CD4-positive, alpha-beta memory T cell (primary cell): Measurements from ENCODE around the gene NLRP1. TPM values are rescaled to one million over a fixed set of nuclear protein-coding genes. Genes with fewer than 3 reads are reported as not detected.

Experiments
- CTCF ChIA-PET: fragments of 350-600 bp; sonication (Branson Sonifier 250); formaldehyde crosslinking; loops from one replicate; lab custom pipeline; 2021; ENCODE audit warnings: inconsistent platforms; ENCODE audit not compliant: partially characterized antibody; lab: Charles Lee
- POLR2A ChIA-PET: fragments of 350-600 bp; sonication (Branson Sonifier 250); formaldehyde crosslinking; loops from one replicate; lab custom pipeline; 2021; ENCODE audit not compliant: partially characterized antibody; lab: Charles Lee
- DNase-seq, 5 donors: peaks; one replicate each; pipeline versions ENCODE4 v3.0.0 to v3.0.0-alpha.2; 2020 to 2022; ENCODE audit warnings: mixed read lengths in 1 of 5
- H3K27ac ChIP-seq: one replicate; pipeline ENCODE4 v1.7.0; 2013; ENCODE audit warnings: low read depth, low read length
- H3K27me3 ChIP-seq: 2 replicates; pipeline ENCODE4 v1.7.0; 2013; ENCODE audit warnings: mild to moderate bottlenecking, low read length, moderate library complexity; ENCODE audit not compliant: insufficient read depth
- H3K36me3 ChIP-seq: 2 replicates; pipeline ENCODE4 v1.7.0; 2013; ENCODE audit warnings: mild to moderate bottlenecking, low read length, moderate library complexity; ENCODE audit not compliant: insufficient read depth
- H3K4me1 ChIP-seq: 2 replicates; pipeline ENCODE4 v1.7.0; 2013; ENCODE audit warnings: mild to moderate bottlenecking, low read length, moderate library complexity; ENCODE audit not compliant: insufficient read depth
- H3K4me3 ChIP-seq, 2 donors: one replicate each; pipeline ENCODE4 v1.7.0; 2013; ENCODE audit warnings: low read length in 2 of 2, mild to moderate bottlenecking in 1 of 2
- H3K9me3 ChIP-seq, 2 donors: one replicate each; pipeline ENCODE4 v1.7.0; 2013; ENCODE audit warnings: low read length in 2 of 2, control low read depth in 1 of 2; ENCODE audit not compliant: control insufficient read depth in 1 of 2
- H3K27ac Mint-ChIP-seq, 7 donors: one replicate each; pipeline ENCODE4 v1.8.0; 2020 to 2021; ENCODE audit warnings: mixed read lengths in 7 of 7, mild to moderate bottlenecking in 6 of 7, inconsistent platforms in 3 of 7, moderate library complexity in 3 of 7
- H3K27me3 Mint-ChIP-seq, 2 donors: one replicate each; pipeline ENCODE4 v1.8.0; 2020 to 2021; ENCODE audit warnings: mixed read lengths in 2 of 2
- H3K36me3 Mint-ChIP-seq, 2 donors: one replicate each; pipeline ENCODE4 v1.8.0; 2020 to 2021; ENCODE audit warnings: mixed read lengths in 2 of 2, inconsistent platforms in 1 of 2, mild to moderate bottlenecking in 1 of 2
- H3K4me1 Mint-ChIP-seq, 4 donors: one replicate each; pipeline ENCODE4 v1.8.0; 2020 to 2021; ENCODE audit warnings: mixed read lengths in 4 of 4, mild to moderate bottlenecking in 1 of 4
- H3K4me3 Mint-ChIP-seq, 8 donors: one replicate each; pipeline ENCODE4 v1.8.0; 2020 to 2021; ENCODE audit warnings: mixed read lengths in 8 of 8, mild to moderate bottlenecking in 7 of 8, moderate library complexity in 6 of 8, inconsistent platforms in 3 of 8
- H3K9me3 Mint-ChIP-seq, 8 donors: one replicate each; pipeline ENCODE4 v1.8.0; 2020 to 2021; ENCODE audit warnings: mixed read lengths in 8 of 8, mild to moderate bottlenecking in 5 of 8, inconsistent platforms in 3 of 8, moderate library complexity in 1 of 8
- intact Hi-C: fragments of 100-400 bp; cut with micrococcal nuclease; formaldehyde crosslinking; loops from one replicate; pipeline ENCODE4 v1.15.1; 2023
- polyA plus RNA-seq, 2 donors: library from polyadenylated mRNA; unstranded; fragments of 300-500 nt; fragmentation: Illumina TruSeq; gene quantifications; one replicate each; pipeline ENCODE4 v1.2.3, GENCODE V29; 2021
- total RNA-seq, 2 experiments: library from RNA; stranded (reverse); gene quantifications; one replicate each; pipeline ENCODE4 v1.2.3, GENCODE V29; 2021

NLRP1 gene
- total and polyA plus RNA-seq, 4 experiments from 2014 or later: 9.7 to 292 (median 160) TPM

DNA sequence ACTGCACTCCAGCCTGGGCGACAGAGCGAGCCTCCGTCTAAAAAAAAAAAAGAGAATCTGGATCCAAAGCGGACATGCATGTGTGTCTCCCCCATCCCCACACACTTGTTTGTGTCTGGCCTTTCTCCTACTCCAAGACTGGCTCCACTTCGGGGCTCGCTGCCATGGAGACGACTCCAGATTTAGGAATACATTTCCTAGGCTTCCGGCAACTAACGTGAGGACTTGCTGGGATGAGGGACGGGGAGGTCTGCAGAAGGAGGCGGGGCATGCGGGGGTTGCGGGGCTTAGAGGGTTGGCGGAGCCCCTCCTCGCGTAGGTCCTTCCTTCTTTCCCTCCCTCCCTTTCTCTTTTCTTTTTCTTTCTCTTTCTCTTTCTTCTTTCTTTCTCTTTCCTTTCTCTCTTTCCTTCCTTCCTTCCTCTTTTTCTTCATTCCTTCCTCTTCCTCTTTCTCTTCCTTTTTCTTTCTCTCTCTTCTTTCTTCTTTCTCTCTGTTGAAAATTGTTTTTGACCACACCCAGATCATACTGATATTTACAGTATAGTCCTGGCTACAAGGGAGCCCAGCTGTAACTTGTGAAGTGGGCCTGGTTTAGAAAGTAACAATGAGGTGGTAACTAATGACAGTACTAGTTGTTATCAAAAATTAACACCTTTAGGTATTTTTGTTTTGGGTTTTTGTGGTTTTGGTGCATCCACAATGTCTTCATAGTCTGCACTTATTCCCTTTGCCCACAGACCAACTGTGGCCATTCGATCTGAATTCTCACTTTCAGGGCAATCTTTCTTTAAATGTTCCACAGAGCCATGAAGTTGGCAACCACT, 72.7 kb downstream of the NLRP1 start:
- CTCF ChIA-PET: no interaction called here
- DNase-seq: no peak

GRCh38 chr17:5510771-5511170, 73.5 kb downstream of the NLRP1 start:
- H3K27me3 Mint-ChIP-seq: no peaks in the 10 kb centered on the region
- H3K27ac ChIP-seq: no peak overlapping the region
- peaks cover 16% of the 10 kb centered on the region for H3K36me3 ChIP-seq
- intact Hi-C loops: no loop called here
- H3K27me3 ChIP-seq: no peaks in the 10 kb centered on the region
- no peak overlapping the region for H3K4me3 Mint-ChIP-seq
- no peaks in the 10 kb centered on the region for H3K9me3 Mint-ChIP-seq
- no peak overlapping the region for H3K4me3 ChIP-seq
- POLR2A ChIA-PET: interaction anchor here (0.5 kb wide), 1 partner anchor 26 kb away, joined by 3 read pairs; no protein-coding TSS in a partner anchor
- peaks cover 19% of the 10 kb centered on the region for H3K4me1 ChIP-seq
- peaks cover 43 to 48% of the 10 kb centered on the region in 2 donors for H3K36me3 Mint-ChIP-seq
- no peak for DNase-seq
- peak overlapping the region in 2 of 7 donors; percentile 29 to 35 for H3K27ac Mint-ChIP-seq
- H3K9me3 ChIP-seq: no peaks in the 10 kb centered on the region
- CTCF ChIA-PET: no interaction called here
- H3K4me1 Mint-ChIP-seq: peaks cover 25 to 43% (median 33%) of the 10 kb centered on the region in 4 donors

More for the DNA sequence above, 72.7 kb downstream of the NLRP1 start:
- Histone ChIP-seq H3K4me1 (peaks cover 19% of the 10 kb centered on the region), H3K36me3 (peaks cover 25% of the 10 kb centered on the region), H3K4me3 (no peak overlapping the region), H3K27ac (no peak overlapping the region), H3K9me3 (no peaks in the 10 kb centered on the region), H3K27me3 (no peaks in the 10 kb centered on the region)
- intact Hi-C loops: no loop called here
- POLR2A ChIA-PET: interaction anchor here (0.5 to 1.7 kb wide), 2 partner anchors 25 to 27 kb away, joined by 3 to 6 read pairs; partner anchors contain the start of genes DERL2 and MIS12
- peaks cover 25 to 49% (median 36%) of the 10 kb centered on the region in 4 donors for H3K4me1 Mint-ChIP-seq
- H3K36me3 Mint-ChIP-seq: peaks cover 47 to 50% of the 10 kb centered on the region in 2 donors
- H3K27me3 Mint-ChIP-seq: no peaks in the 10 kb centered on the region
- H3K27ac Mint-ChIP-seq: peak overlapping the region in 6 of 7 donors; percentile 2 to 70 (median 28)
- peak overlapping the region in 2 of 8 donors; percentile 17 to 39 for H3K4me3 Mint-ChIP-seq
- no peaks in the 10 kb centered on the region for H3K9me3 Mint-ChIP-seq

DNA sequence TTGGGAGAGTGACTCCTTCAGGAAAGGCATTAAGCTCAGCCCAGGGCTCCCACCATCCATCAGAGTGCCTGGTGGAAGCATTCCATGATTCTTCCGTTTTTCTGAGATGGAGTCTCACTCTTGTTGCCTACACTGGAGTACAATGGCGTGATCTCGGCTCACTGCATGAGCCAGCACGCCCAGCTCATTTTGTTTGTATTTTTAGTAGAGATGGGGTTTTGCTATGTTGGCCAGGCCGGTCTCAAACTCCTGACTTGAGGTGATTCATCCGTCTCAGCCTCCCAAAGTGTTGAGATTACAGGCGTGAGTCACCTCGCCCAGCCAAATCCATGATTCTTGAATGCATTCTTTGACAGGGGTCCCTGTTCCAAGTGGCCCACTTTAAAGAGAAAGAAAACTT, 74.8 kb downstream of the NLRP1 start:
- CTCF ChIA-PET: no interaction called here
- H3K27ac Mint-ChIP-seq: peak overlapping the region in 1 of 7 donors; percentile 69

GRCh38 chr17:5508810-5509209, 75.5 kb downstream of the NLRP1 start:
- Mint-ChIP-seq H3K9me3 (peaks cover 0 to 2% (median 0%) of the 10 kb centered on the region in 8 donors), H3K27ac (peak overlapping the region in 5 of 7 donors; percentile 10 to 69 (median 55)), H3K36me3 (peaks cover 34 to 35% of the 10 kb centered on the region in 2 donors), H3K4me1 (peaks cover 17 to 26% (median 21%) of the 10 kb centered on the region in 4 donors), H3K27me3 (no peaks in the 10 kb centered on the region), H3K4me3 (peak overlapping the region in 1 of 8 donors; percentile 28)
- intact Hi-C loops: no loop called here
- Histone ChIP-seq H3K4me1 (peaks cover 12% of the 10 kb centered on the region), H3K9me3 (no peaks in the 10 kb centered on the region), H3K4me3 (no peak overlapping the region), H3K27ac (no peak overlapping the region), H3K36me3 (no peaks in the 10 kb centered on the region), H3K27me3 (no peaks in the 10 kb centered on the region)
- ChIA-PET CTCF (interaction anchor here (0.8 kb wide), 1 partner anchor 9 kb away, joined by 3 read pairs; no protein-coding TSS in a partner anchor), POLR2A (interaction anchor here (0.7 kb wide), 1 partner anchor 22 kb away, joined by 3 read pairs; the partner anchor contains the start of genes DERL2 and MIS12)
- no peak for DNase-seq

More for the DNA sequence above, 74.8 kb downstream of the NLRP1 start:
- no peak overlapping the region for H3K27ac ChIP-seq
- H3K9me3 ChIP-seq: no peaks in the 10 kb centered on the region
- H3K4me1 ChIP-seq: peaks cover 17% of the 10 kb centered on the region
- peaks cover 36 to 39% of the 10 kb centered on the region in 2 donors for H3K36me3 Mint-ChIP-seq
- H3K9me3 Mint-ChIP-seq: peaks cover 0 to 2% (median 0%) of the 10 kb centered on the region in 8 donors
- no peaks in the 10 kb centered on the region for H3K27me3 Mint-ChIP-seq
- no peak overlapping the region for H3K4me3 Mint-ChIP-seq
- H3K27me3 ChIP-seq: no peaks in the 10 kb centered on the region
- H3K4me3 ChIP-seq: no peak overlapping the region
- H3K36me3 ChIP-seq: peaks cover 3% of the 10 kb centered on the region
- intact Hi-C loops: no loop called here
- peaks cover 22 to 33% (median 26%) of the 10 kb centered on the region in 4 donors for H3K4me1 Mint-ChIP-seq
- DNase-seq: no peak
- POLR2A ChIA-PET: no interaction called here

GRCh38 chr17:5506307-5506706, 78.0 kb downstream of the NLRP1 start:
- POLR2A ChIA-PET: interaction anchor here (1.2 kb wide), 1 partner anchor 78 kb away, joined by 3 read pairs; the partner anchor contains the start of gene NLRP1
- Mint-ChIP-seq H3K36me3 (peaks cover 25 to 34% of the 10 kb centered on the region in 2 donors), H3K27ac (peak overlapping the region in 1 of 7 donors; percentile 29), H3K9me3 (peaks cover 0 to 2% (median 0%) of the 10 kb centered on the region in 8 donors), H3K4me1 (peaks cover 2 to 8% (median 7%) of the 10 kb centered on the region in 4 donors), H3K27me3 (no peaks in the 10 kb centered on the region), H3K4me3 (no peak overlapping the region)
- CTCF ChIA-PET: interaction anchor here (0.6 kb wide), 1 partner anchor 936 kb away, joined by 3 read pairs; no protein-coding TSS in a partner anchor
- Histone ChIP-seq H3K27ac (no peak overlapping the region), H3K4me1 (no peaks in the 10 kb centered on the region), H3K4me3 (no peak overlapping the region), H3K27me3 (no peaks in the 10 kb centered on the region), H3K36me3 (peaks cover 4% of the 10 kb centered on the region), H3K9me3 (no peaks in the 10 kb centered on the region)
- intact Hi-C loops: no loop called here
- DNase-seq: no peak

DNA sequence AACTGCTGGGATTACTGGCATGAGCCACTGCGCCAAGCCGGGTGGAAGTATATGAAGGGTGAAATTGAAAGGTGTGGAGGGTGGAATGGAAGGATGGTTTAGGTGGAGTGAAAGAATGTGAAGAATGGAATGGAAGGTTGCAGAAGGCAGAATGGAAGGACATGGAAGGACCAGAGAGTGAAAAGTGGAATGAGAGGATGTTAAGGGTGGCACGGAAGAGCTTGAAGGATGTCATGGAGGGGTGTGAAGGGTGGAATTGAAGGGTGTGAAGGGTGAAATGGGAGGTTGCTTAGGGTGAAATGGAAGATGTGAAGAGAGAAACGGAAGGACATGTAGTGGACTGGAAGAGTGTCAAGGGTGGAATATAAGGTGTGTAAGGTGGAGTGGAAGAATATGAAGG, 81.8 kb downstream of the NLRP1 start:
- Histone ChIP-seq H3K4me1 (peaks cover 12% of the 10 kb centered on the region), H3K9me3 (no peaks in the 10 kb centered on the region), H3K27ac (no peak overlapping the region), H3K27me3 (no peaks in the 10 kb centered on the region), H3K36me3 (peaks cover 4% of the 10 kb centered on the region), H3K4me3 (no peak overlapping the region)
- no peak for DNase-seq
- H3K9me3 Mint-ChIP-seq: peaks cover 0 to 2% (median 0%) of the 10 kb centered on the region in 8 donors
- peaks cover 10 to 26% (median 20%) of the 10 kb centered on the region in 4 donors for H3K4me1 Mint-ChIP-seq
- ChIA-PET POLR2A (no interaction called here), CTCF (no interaction called here)
- peak overlapping the region in 1 of 8 donors; percentile 24 for H3K4me3 Mint-ChIP-seq
- no peaks in the 10 kb centered on the region for H3K27me3 Mint-ChIP-seq
- intact Hi-C loops: no loop called here
- H3K27ac Mint-ChIP-seq: peak overlapping the region in 4 of 7 donors; percentile 19 to 77 (median 46)
- H3K36me3 Mint-ChIP-seq: peaks cover 23 to 31% of the 10 kb centered on the region in 2 donors
